ENCODE data around the gene SSX4.
"Not testable (repeated sequence)": the region's sequence is repeated elsewhere in the genome, so short reads cannot be mapped to it uniquely, and the experiment has no call there.

SSX4 gene

DNA sequence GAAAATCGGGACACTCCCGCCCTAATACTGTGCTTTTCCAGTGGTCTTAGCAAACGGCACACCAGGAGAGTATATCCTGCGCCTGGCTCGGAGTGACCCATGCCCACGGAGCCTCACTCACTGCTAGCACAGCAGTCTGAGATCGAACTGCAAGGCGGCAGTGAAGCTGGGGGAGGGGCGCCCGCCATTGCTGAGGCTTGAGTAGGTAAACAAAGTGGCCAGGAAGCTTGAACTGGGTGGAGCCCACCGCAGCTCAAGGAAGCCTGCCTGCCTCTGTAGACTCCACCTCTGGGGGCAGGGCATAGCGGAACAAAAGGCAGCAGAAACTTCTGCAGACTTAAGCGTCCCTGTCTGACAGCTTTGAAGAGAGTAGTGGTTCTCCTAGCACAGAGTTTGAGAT, 50.4 kb downstream of the SSX4 start:
- H3K4me3 ChIP-seq (ENCODE audit: low read depth, low read length); H3K27ac ChIP-seq; H3K36me3 ChIP-seq; H3K27me3 ChIP-seq (ENCODE audit: insufficient read depth, low read depth, severe bottlenecking); DNase-seq: not testable (repeated sequence)
- H3K9me3 ChIP-seq (ENCODE audit: severe bottlenecking), result peaks cover 14% of the 10 kb centered on the region
